A549 (cell line): ENCODE data around the gene SORD. TPM values are rescaled to one million over a fixed set of nuclear protein-coding genes. Genes with fewer than 3 reads are reported as not detected.

Experiments
- ATAC-seq, 2 experiments: fragments of 200-7000 bp in 1 of 2; fragments of >200 bp in 1 of 2; cut with Nextera tagmentation in 1 of 2; cut with Tn5 transposase in 1 of 2; 3 replicates each; pipeline versions ENCODE4 v1.8.0 to v1.9.1; 2018 to 2020; ENCODE audit warnings: mild to moderate bottlenecking in 1 of 2, moderate library complexity in 1 of 2
- CTCF ChIA-PET: fragments of 300-600 bp; sonication (Branson Sonifier 250); formaldehyde crosslinking; extraction: SDS; loops from one replicate; lab custom pipeline; 2021; ENCODE audit warnings: antibody characterized with exemption, inconsistent platforms; lab: Yijun Ruan, JAX
- POLR2A ChIA-PET: fragments of 350-600 bp; formaldehyde crosslinking; extraction: SDS; loops from one replicate; lab custom pipeline; 2021; ENCODE audit warnings: antibody characterized with exemption, inconsistent platforms; lab: Yijun Ruan, JAX
- DNase-seq, 2 experiments: peaks; one replicate each; pipeline versions ENCODE4 v3.0.0 to v3.0.0-alpha.2; 2011 to 2016; ENCODE audit warnings: low read depth in 1 of 2, low spot score in 1 of 2
- FAIRE-seq: peaks from 2 replicates; lab custom pipeline; 2011; peaks lifted over from hg19 to GRCh38; lab: Jason Lieb, UNC
- H3K27ac ChIP-seq, 2 experiments: fragments of >200 bp; sonication (Bioruptor Twin); formaldehyde crosslinking; 3 replicates each; pipeline ENCODE4 v1.5.1; 2016 to 2017
- H3K4me1 ChIP-seq: fragments of >200 bp; sonication (Bioruptor Twin); formaldehyde crosslinking; 3 replicates; pipeline ENCODE4 v1.6.1; 2016
- H3K4me2 ChIP-seq: fragments of >200 bp; sonication (Bioruptor Twin); formaldehyde crosslinking; 3 replicates; pipeline ENCODE4 v1.6.1; 2016
- H3K4me3 ChIP-seq: fragments of >200 bp; sonication (Bioruptor Twin); formaldehyde crosslinking; 3 replicates; pipeline ENCODE4 v1.5.1; 2016
- H3K9me3 ChIP-seq: fragments of >200 bp; sonication (Bioruptor Twin); formaldehyde crosslinking; 3 replicates; pipeline ENCODE4 v1.6.1; 2016
- CBX2 ChIP-seq: fragments of 200-600 bp; sonication (generic); IDR thresholded peaks from 2 replicates; pipeline ENCODE4 v1.6.1; 2016; ENCODE audit warnings: low read depth, mild to moderate bottlenecking, borderline replicate concordance
- CEBPB ChIP-seq, 2 experiments: fragments of >200 bp in 1 of 2; sonication (Bioruptor Twin) in 1 of 2; formaldehyde crosslinking in 1 of 2; IDR thresholded peaks; 2 replicates each; pipeline ENCODE4 v1.6.1; 2012 to 2016
- CTCF ChIP-seq: fragments of >200 bp; sonication (Bioruptor Twin); formaldehyde crosslinking; IDR thresholded peaks from 3 replicates; pipeline ENCODE4 v1.5.1; 2016
- E2F6 ChIP-seq: IDR thresholded peaks from 2 replicates; pipeline ENCODE4 v1.6.1; 2012; ENCODE audit warnings: low read depth, borderline replicate concordance
- ESRRA ChIP-seq: fragments of 150-350 bp; IDR thresholded peaks from 2 replicates; pipeline ENCODE4 v1.6.1; 2014; ENCODE audit warnings: mild to moderate bottlenecking, low read length, borderline replicate concordance
- HOXB13 ChIP-seq: fragments of 250-450 bp; sonication (Bioruptor Pico); IDR thresholded peaks from 2 replicates; pipeline ENCODE4 v1.5.0; 2020; ENCODE audit warnings: low read depth, mild to moderate bottlenecking, moderate library complexity
- JUNB ChIP-seq: fragments of >200 bp; sonication (Bioruptor Twin); formaldehyde crosslinking; IDR thresholded peaks from 2 replicates; pipeline ENCODE4 v1.6.1; 2016
- NPAS2 ChIP-seq: fragments of 250-450 bp; sonication (Bioruptor Pico); IDR thresholded peaks from 2 replicates; pipeline ENCODE4 v1.8.0; 2022; ENCODE audit warnings: mild to moderate bottlenecking, moderate library complexity, borderline replicate concordance
- PHF8 ChIP-seq: fragments of 200-600 bp; sonication (generic); IDR thresholded peaks from 2 replicates; pipeline ENCODE4 v1.6.1; 2016; ENCODE audit warnings: low read depth, mild to moderate bottlenecking, antibody characterized with exemption, moderate library complexity, borderline replicate concordance
- POLR2AphosphoS2 ChIP-seq: conservative IDR thresholded peaks from 2 replicates; pipeline ENCODE4 v1.6.1; 2012; ENCODE audit warnings: low read length, improper control_type of control experiment, inconsistent platforms
- RNF2 ChIP-seq: fragments of 200-600 bp; sonication (generic); IDR thresholded peaks from 2 replicates; pipeline ENCODE4 v1.6.1; 2016; ENCODE audit warnings: low read depth, mild to moderate bottlenecking, antibody characterized with exemption, moderate library complexity, borderline replicate concordance
- ZNF302 ChIP-seq: fragments of 250-450 bp; sonication (Bioruptor Pico); IDR thresholded peaks from 2 replicates; pipeline ENCODE4 v1.9.0; 2021; ENCODE audit warnings: inconsistent platforms, mild to moderate bottlenecking, moderate library complexity
- ZSCAN20 ChIP-seq: fragments of 250-450 bp; sonication (Bioruptor Pico); IDR thresholded peaks from 2 replicates; pipeline ENCODE4 v1.8.0; 2022; ENCODE audit warnings: mild to moderate bottlenecking, moderate library complexity
- WGBS: methylation state at CpG from one replicate; pipeline ENCODE4 v1.1.6; 2017; ENCODE audit errors: missing lambda C conversion rate; 5-methylcytosine and 5-hydroxymethylcytosine counted together
- polyA plus RNA-seq, 4 experiments: library from polyadenylated mRNA; depleted of rRNA in 3 of 4; stranded (reverse); fragments of >200 nt; fragmentation: RNase III in 1 of 4; extraction: RNeasy Plus Mini Kit Qiagen cat#74134 plus additional on column Dnase treatment in 1 of 4; gene quantifications; 2 replicates in 3 of 4; 3 replicates in 1 of 4; pipeline ENCODE4 v1.2.3, GENCODE V29; 2011 to 2017

SORD gene
- polyA plus RNA-seq, 2 of the 4 experiments (the other 2 are of a cell fraction): 37.6 to 49.8 TPM

GRCh38 chr15:45106002-45106790, 83.2 kb downstream of the SORD start:
- DNase-seq: no peak
- H3K4me2 ChIP-seq: no peak overlapping the region
- no peak overlapping the region for H3K27ac ChIP-seq
- ChIA-PET POLR2A (no interaction called here), CTCF (interaction anchor here (0.8 to 1.8 kb wide), 4 partner anchors 11 to 138 kb away, joined by 3 to 11 read pairs (median 4); no protein-coding TSS in a partner anchor)
- 52% methylated on average over 14 of the region's 15 CpGs for WGBS
- H3K4me3 ChIP-seq: no peak overlapping the region
- FAIRE-seq: no peak
- TF ChIP-seq ZSCAN20 (CRISPR knock-in tag) (no peak), NPAS2 (CRISPR knock-in tag) (no peak), ZNF302 (CRISPR knock-in tag) (no peak), ESRRA (no peak), HOXB13 (CRISPR knock-in tag) (no peak)
- no peaks in the 10 kb centered on the region for H3K4me1 ChIP-seq
- no peak for ATAC-seq
- H3K9me3 ChIP-seq: no peaks in the 10 kb centered on the region

GRCh38 chr15:45107941-45108630, 85.1 kb downstream of the SORD start:
- Histone ChIP-seq H3K9me3 (no peaks in the 10 kb centered on the region), H3K4me3 (no peak overlapping the region), H3K4me2 (no peak overlapping the region), H3K4me1 (no peaks in the 10 kb centered on the region), H3K27ac (no peak overlapping the region)
- POLR2A ChIA-PET: no interaction called here
- CTCF ChIA-PET: interaction anchor here (1.1 kb wide), 1 partner anchor 10 kb away, joined by 3 read pairs; no protein-coding TSS in a partner anchor
- ATAC-seq (no peak), DNase-seq (no peak), FAIRE-seq (no peak)
- 80% methylated on average over 1 of the region's 10 CpGs for WGBS
- TF ChIP-seq RNF2 (no peak), CTCF (no peak), E2F6 (no peak), CEBPB (IDR thresholded peaks at IDR 0.05) (no peak), CBX2 (no peak), JUNB (no peak)

GRCh38 chr15:45110256-45110820, 87.3 kb downstream of the SORD start:
- ChIA-PET POLR2A (no interaction called here), CTCF (interaction anchor here (0.9 to 1.4 kb wide), 2 partner anchors 8 to 10 kb away, joined by 3 to 13 read pairs; no protein-coding TSS in a partner anchor)
- WGBS: 63% methylated on average over 10 of the region's 11 CpGs
- FAIRE-seq (no peak), ATAC-seq (no peak), DNase-seq (no peak)
- H3K27ac ChIP-seq: no peak overlapping the region
- no peaks in the 10 kb centered on the region for H3K4me1 ChIP-seq
- no peak overlapping the region for H3K4me3 ChIP-seq
- no peak overlapping the region for H3K4me2 ChIP-seq
- TF ChIP-seq PHF8: no peak
- TF ChIP-seq POLR2AphosphoS2: no peak
- no peaks in the 10 kb centered on the region for H3K9me3 ChIP-seq
